KOPT-K1 (cell line): ENCODE measurements around the gene NUMB.

Experiments
- H3K27ac ChIP-seq: fragments of 200-600 bp; sonication (generic); 2 replicates; pipeline ENCODE4 v1.5.1; 2016; ENCODE audit warnings: antibody characterized with exemption, mild to moderate bottlenecking, low read depth, low read length; ENCODE audit not compliant: poor library complexity, severe bottlenecking
- H3K36me3 ChIP-seq: fragments of 200-600 bp; sonication (generic); 2 replicates; pipeline ENCODE4 v1.5.1; 2017; ENCODE audit warnings: antibody characterized with exemption, mild to moderate bottlenecking, low read length, moderate library complexity; ENCODE audit not compliant: insufficient read depth
- H3K9me3 ChIP-seq: fragments of 200-600 bp; sonication (generic); 2 replicates; pipeline ENCODE4 v1.5.1; 2017; ENCODE audit warnings: antibody characterized with exemption, low read length, mild to moderate bottlenecking; ENCODE audit not compliant: insufficient read depth, poor library complexity, severe bottlenecking

NUMB gene

DNA sequence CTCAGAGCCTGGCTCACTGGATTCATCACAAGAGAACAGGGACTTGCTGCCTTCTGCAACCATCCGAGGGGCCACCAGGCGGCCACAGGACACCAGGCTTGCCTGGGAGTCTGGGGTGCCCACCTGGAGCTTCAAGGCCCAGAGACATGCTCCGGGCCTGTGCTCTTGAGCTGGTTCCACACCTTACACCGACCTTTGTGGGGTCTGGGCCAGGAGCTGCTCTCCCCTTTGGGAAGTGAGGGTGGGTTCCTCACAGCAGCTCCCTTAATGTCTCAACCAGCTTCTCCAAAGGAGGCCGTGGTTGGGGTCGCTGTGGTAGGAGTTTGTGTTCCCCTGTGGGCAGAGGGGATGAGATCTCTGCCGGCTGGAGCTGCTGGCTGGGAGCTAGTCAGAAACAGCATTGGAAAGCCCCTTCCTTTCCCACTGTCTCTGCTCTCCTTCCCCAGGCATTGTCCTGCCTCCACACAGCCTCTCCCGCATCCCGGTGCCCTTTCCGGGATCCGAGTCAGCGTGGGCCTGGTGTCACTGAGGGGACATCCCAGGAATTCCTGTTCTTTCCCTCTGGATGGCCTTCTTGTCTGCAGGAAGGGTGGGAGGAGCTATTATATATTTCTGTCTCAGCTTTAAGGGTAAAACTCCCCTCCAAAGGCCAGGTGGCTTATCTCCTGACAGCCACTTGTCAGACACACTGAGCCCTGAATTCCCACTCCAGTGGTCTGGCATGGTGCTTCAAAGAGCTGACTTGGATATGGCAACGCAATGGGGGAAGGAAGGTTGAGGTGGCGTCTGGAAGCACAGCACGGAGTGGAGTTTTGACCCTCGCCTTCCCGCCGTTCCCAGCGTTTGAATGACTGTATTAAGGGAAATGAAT, 226.1 kb downstream of the NUMB start:
- Histone ChIP-seq H3K27ac (no peak overlapping the region), H3K36me3 (no peaks in the 10 kb centered on the region)

DNA sequence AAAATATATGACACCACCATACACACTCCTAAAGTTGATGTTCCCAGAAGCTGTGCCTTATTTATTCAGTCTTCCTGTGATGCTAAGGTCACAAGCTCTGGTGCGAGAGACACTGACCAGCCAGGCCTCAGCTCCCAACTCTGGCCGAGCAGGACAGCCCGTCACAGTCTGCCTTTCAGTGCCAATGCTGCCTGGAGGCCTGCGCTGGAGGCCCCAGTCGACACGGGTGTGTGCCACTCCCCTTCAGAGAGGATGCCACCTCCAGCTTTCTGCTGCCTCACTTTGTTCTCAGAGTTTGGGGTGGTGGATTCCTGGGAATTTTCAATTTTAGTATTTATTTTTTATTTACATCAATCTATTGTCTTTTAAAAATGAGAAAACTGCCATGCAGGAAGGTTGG, 228.3 kb downstream of the NUMB start:
- H3K27ac ChIP-seq: no peak overlapping the region
- no peaks in the 10 kb centered on the region for H3K9me3 ChIP-seq
- no peaks in the 10 kb centered on the region; the same call in 1 of the 2 replicates for H3K36me3 ChIP-seq

More for the DNA sequence above, 226.1 kb downstream of the NUMB start:
- no peaks in the 10 kb centered on the region for H3K9me3 ChIP-seq

DNA sequence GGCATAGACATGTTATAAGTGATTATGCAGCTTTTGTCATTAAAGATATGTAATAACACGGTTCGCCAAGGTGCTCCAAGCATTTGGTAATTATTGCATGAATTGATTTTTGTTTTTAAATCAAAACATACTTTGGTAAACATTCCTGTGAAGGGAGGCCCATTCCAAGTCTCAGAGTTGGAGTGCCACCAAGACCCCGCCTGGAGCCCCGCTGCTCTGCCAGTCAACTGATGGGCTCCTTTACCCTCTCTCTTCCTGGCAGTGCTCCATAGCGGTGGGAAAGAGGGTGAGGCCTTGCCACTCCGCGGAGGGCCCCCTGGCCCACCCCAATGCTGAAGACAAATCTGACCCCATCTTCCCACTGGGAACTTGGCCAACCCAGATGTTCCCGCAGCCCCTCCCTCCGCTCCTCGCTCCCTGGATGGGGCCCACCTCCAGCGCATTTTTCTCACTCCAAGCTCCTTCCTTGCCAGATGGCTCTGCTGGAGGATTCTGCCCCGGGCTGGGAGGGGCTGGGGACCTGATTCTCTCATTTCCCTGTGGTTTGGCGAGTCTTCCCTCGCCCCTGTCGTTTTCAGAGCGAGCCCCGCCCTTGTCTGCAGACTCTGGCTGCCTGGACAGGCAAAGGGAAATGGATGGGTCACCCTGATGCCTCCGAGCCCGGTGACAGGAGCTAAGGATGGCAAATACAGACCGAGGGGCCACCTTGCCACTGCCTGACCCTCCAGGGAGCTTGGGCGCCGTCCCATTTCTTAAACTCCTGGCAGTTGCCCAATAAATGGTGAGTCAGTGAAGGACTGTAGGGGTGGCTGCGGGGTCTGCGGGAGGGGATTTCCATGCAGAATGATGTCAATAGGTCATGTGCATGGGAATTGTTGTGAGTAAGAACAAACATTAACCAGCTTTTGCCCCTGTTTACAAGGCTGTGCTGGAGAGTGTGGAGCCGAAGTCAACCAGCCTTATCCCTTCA, 230.2 kb downstream of the NUMB start:
- no peaks in the 10 kb centered on the region for H3K9me3 ChIP-seq
- no peak overlapping the region for H3K27ac ChIP-seq
- no peaks in the 10 kb centered on the region; the same call in 1 of the 2 replicates for H3K36me3 ChIP-seq

DNA sequence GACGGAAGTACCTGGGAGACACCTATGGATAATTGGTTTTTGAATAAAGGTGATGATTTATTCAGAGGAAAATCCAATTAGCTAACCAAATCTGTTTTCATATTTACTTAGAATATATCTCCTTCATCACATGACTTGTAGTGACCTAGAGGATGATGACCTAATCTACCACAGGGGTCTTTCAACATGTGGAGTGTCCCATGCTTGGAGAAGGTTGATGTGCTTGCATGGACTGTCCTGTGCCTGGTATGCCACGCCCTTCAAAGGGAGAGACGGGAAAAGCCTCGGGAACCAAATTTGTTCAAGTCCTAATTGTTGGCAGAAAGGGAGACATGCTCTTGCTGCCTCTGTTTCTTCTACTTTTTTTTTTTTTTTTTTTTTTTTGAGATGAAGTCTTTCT, 232.8 kb downstream of the NUMB start:
- Histone ChIP-seq H3K36me3 (peaks cover 14% of the 10 kb centered on the region), H3K9me3 (no peaks in the 10 kb centered on the region), H3K27ac (no peak overlapping the region)
